Renal cortical epithelial cell (primary cell): ENCODE data around the gene LDAF1. TPM values are rescaled to one million over a fixed set of nuclear protein-coding genes. Genes with fewer than 3 reads are reported as not detected.
"Not testable (repeated sequence)": the region's sequence is repeated elsewhere in the genome, so short reads cannot be mapped to it uniquely, and the experiment has no call there.

ENCODE experiments used
- DNase-seq: peaks from one replicate; pipeline ENCODE4 v3.0.0-alpha.2; 2011; ENCODE audit warnings: low read depth
- total RNA-seq: library from RNA; depleted of rRNA; stranded (reverse); fragments of >200 nt; gene quantifications from 2 replicates; pipeline ENCODE4 v1.2.3, GENCODE V29; 2014

The LDAF1 gene
- total RNA-seq, 1 donor from 2014 or later, result 76.2 TPM

DNA sequence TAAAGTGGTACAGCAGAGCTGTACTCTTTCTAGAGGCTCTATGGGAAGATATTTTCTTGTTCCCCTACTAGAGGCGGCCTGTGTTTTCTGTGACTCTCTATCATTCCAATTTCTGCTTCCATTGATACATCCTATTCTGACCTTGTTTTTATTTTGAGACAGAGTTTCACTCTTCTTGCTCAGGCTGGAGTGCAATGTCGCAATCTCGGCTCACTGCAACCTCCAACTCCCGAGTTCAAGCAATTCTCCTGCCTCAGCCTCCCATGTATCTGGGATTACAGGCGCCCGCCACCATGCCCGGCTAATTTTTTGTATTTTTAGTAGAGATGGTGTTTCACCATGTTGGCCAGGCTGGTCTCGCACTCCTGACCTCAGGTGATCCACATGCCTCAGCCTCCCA is 36.9 kb downstream of the LDAF1 start:
- DNase-seq, result not testable (repeated sequence)

DNA sequence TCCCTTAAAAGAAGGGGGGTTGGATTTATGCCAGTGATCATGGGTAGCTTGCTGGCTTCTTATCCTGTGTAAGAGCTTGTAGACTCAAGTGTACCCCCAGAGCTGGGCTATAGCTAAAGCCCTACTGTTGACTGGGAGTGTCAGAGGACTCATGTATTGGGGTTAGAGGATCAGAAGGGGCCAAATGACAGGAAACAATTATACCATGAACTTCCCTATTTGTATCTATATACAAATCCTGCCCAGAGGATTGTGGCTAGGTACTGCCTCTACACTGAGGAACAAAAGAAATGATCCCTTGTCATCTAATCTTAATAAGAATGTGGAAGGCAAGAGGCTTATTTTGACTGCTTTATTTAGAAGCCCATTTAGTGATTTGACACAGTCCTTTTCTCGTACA is 38.6 kb downstream of the LDAF1 start:
- no peak for DNase-seq

DNA sequence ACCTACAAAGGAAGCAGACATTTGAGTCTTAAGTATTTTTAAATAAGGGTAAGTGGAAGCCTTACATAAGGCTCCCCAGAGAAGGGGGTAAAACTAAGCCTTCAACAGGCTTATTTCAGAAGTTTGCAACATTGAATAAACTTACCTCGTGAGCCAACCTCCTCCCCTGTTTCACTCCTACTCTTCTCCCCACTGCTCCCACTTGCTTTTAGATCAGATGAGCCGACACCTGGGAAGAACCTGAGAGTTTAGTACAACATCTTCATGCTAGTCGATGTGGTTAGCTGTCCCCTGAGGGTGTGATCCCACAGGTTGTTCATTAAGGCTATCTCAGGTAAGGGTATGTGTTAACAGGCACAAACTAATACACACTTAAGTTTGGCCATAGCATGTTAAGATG is 39.1 kb downstream of the LDAF1 start:
- DNase-seq, result no peak

DNA sequence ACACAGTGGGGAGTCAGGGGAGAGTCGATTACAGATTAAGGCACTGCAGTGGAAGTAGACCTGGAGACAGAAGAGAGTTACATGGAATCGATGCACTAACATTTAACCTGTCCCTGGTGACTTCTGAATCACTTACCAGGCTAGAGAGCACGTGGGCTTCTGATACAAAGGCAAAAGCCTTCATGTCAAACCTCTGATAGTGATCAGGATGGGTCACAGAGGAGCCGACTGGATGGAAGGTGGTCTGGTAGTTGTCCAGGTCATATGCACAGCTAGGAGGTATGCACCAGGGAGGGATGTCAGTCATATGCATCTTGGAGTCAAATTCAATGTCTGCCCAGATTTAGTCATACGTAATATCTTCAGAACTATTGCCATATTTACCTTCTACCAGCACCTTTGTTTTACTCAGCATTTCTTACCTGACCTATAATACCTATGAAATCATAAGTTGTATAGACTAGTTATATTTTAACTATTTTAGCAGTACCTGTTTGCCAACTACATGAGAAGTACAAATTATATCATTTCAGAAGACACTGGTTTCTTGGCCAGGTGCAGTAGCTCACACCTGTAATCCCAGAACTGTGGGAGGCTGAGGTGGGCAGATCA is 41.2 kb downstream of the LDAF1 start:
- DNase-seq, result no peak

DNA sequence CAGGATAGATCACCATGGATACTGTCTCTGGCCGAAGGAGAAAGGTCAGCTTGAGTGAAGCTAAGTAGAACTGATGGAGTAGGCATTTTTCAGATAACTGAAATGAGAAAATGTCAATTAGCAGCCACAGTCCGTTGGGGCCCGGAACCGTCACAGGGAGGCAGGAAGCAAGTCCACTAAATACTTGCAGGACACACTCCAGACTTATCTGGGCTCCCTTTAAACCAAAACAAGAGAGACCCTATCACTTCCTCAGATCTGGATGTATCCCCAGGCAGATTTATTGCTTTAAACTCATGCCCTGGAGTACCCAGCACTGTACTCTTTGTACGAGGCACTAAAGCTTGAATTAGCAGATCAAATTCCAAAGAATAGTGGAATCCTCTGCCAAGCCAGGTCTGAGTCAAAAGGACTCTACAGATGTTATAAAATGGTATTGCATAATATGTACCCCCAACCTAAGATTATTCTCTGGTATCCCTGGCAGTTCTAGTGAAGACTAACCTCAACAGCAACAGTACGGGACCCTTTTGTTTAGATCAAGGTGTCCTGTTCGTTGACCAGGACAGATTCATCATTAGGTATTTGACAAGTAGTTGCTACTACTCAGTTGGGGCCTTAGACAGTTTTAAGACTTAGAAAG is 44.8 kb downstream of the LDAF1 start:
- no peak for DNase-seq

DNA sequence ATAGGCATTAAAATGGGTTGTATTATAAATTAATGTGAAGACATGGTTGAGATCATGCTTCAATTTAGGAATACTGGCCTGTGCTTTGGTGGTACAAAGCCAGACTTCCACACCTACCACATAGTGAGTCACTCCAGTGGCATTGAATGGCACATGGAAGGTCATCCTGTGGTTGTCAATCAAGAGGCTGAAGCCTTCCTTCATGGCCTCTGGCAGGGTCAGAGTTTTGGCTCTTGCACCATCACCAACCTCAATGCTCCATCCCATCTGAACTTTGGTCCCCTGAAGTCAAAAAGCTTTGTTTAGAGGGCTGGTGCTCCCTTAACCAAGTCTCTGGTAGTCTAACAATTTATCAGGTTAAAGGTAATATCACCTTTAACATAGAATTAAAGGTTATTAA is 46.8 kb downstream of the LDAF1 start:
- peak; percentile 59 for DNase-seq

DNA sequence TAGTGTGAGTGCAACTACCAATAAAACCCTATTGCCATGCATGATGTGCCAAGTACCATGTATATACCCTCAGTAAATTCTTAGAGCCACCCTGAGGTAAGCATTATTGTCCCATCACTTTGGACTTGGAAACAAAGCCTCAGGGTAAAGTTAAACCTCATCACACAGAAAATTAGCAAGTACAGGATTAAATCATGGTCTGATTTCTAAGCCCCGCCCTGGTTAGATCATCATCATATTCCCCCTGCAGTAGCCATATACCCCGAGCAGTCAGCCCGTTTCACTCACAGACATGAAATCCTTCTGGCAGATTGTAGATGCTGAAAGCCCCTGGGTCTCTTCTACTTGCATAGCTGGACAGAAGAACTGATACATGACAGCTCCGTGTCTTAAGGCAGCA is 48.1 kb downstream of the LDAF1 start:
- DNase-seq, result no peak

DNA sequence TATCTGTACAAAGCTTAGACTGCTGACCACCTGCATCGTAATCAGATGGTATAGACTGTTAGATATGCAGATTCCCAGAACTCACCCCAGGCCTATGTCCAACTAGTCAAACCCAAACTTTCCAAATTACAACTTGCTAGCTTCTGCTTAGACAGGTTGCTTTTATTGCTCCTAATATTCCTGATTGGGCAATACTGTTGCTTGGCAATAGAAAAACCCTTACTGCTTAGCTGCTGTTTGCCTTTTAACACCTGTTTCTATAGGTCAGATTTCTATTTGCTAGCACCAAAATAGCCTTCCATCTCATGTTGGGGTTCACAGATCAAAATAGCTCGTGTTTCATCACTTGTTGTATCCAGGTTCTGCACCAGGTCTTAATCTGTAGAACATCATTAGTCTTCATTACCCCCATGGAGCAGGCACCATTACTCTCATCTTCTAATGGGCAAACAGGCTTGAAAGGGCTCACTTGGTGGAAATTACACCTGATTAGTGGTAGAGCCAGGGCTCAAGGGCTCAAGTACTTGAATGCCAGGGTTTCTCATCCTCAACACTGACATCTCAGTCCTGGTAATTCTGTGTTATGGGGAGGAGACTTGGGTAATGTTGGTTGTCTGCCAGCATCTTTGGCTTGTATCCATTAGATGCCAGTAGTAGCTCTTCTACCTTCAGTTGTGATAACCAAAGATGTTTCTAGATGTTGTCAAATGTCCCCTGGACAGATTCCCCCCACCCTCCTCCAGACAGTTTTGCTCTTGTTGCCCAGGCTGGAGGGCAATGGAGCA is 50.2 kb downstream of the LDAF1 start:
- no peak for DNase-seq

DNA sequence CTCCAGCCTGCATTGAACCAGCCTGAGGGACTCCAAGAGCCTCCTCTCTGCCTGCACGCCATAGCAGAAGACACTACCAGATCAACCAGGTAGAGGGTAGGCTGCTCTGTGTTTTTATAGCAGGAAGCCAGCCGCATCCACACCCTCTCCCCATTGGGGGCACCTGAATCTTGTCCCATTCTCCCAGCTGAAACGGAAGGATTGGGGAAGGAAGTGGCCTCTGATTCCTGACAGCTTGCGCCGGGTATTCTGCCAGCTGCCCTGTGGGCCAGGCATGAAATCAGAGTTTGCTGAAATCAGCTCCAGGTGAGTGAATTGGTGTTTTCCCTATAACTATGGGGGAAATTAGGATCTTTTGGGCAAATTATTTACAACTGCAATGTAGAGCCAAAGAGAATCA is 53.0 kb downstream of the LDAF1 start, which contains the start of gene ZP2:
Gene ZP2, minus strand, starts transcription at position 89 of the 400 bp plus-strand sequence. Its CDS starts 27 bp downstream, at position 62.
- DNase-seq, result no peak

DNA sequence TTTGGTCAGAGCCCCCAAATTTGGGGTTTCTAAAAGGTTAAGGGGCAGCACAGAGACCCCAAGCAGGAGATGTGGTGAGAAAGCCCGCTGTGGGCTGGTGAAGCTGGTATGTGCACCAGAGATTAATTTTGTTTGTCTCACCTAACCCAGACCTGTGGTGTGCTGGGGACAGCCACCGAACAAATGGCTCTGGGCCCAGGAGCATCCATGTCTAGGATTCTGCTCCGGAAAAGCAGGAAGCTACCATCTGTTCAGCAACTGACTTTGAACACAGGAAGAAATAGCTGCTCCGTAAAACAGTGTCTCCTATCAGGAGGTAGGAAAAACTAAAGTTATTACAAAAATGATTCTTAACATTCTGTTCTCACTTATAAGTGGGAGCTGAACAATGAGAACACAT is 55.6 kb downstream of the LDAF1 start:
- no peak for DNase-seq

DNA sequence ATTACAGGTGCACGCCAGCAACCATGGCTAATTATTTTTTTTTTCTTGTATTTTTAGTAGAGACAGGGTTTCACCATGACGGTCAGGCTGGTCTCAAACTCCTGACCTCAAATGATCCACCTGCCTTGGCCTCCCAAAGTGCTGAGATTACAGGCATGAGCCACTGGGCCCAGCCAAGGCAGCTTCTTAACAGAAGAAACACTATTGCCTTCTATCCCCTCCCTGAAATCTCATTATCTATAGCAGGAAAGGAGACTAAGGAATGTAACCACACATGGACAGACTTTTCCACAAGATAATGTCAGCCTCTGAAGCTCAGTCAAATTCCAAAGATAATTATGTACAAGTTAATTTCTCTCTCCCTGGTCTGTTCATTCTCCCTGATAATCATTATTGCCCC is 58.6 kb downstream of the LDAF1 start:
- DNase-seq, result no peak

DNA sequence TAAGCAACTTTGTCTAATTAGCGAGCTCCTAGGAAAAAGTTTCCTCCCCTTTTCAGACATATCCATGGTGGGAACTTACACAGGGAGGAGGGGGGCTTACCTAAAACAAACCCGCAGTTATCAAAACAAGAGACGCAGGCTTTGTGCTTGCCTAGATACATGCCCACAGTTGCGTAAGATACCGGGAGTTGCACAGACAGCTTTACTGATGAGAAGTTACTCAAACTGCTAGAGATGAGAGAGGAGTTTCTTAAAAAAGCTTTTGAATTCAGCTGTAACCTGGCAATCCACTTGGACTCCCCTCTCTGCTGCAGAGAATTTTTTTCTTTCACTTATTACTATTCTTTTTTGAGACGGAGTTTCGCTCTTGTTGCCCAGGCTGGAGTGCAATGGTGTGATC is 59.7 kb downstream of the LDAF1 start:
- peak; percentile 33 for DNase-seq

DNA sequence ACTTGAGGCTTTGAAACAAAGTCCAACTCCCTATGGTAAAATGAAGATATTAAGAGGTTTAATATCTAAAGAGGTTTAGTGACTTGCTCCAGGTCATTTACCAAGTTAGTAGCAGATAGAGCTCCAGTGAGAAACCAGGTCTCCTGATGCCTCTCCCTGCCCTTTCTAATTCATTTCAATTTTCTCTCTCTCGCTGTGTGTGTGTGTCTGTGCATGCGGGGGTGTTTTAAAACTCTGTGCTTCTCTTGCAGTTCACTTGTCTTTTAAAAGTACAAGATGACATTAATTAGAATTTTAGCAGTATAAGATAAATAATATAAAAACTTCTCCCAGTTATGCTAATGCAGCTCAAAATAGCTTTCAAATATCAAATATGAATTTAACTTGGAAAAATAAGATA is 61.1 kb downstream of the LDAF1 start:
- no peak for DNase-seq

DNA sequence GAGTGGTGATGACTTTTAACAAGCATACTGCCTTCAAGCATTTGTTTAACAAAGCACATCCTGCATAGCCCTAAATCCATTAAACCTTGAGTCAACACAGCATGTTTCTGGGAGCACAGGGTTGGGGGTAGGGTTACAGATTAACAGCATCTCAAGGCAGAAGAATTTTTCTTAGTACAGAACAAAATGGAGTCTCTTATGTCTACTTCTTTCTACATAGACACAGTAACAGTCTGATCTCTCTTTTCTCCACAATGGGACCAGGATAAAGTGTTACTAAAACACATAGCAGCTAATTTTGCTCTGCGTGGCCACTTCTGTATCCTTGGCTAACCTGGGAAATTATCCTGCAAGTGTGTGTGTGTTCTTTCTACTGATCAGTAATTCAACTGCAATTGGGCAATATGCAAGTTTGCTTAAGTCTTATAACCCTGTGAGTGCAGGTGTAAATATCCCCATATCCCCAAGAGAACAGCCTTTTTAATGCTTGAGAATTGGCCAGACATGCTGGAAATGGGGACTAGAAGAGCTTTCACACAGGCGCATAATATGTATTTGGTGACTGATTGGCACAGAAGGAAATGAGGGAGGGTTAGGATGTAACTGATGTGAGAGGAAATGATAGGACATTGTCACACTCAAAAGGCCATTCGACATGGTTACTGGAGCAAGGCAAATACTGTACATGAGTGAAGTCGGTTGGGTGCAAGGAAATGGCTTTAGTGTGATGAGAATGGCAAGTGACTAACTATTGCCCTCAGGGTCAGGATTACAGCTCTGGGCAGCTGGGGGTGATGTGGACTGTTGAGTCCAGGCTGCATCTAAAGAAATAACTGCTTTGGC is 64.2 kb downstream of the LDAF1 start:
- DNase-seq, result peak; percentile 90

DNA sequence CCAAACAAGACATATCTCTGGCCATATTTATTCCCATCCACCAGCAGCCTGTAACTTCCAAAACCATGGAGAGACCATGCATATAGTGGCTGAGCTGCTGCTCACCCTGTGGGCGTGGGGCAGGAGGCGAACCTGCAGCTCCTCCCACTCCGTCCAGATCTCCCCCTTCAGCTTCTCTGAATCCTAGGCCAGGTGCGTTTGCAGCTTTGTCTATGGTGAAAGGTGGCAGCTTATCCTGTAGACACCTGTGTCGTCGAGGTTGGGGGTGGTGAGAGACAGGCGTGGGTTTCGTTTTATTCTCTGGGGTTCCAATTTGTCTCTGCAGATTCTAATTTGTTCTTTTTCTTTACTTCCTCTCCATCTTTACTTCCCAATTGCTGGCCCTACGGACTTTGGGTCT is 65.3 kb downstream of the LDAF1 start:
- DNase-seq, result no peak

DNA sequence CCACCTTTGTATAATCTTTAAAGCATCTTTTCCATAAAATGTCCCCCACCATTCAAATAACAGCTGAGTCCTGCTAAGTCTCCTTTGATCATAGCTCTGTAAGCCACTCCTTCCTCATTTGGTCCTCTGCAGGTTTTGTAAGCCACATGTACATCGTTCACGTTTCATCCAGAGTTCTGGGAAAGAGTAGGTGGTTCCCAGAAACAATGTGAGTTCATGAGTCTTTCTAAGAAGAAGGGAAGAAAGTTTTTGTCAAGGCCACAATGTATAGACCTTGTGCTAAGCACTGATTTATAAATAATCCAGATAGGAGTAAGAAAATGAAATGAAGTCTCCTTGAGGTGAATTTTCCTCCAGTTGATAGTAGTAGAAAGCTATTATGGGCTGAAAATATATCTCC is 66.3 kb downstream of the LDAF1 start:
- DNase-seq, result no peak

DNA sequence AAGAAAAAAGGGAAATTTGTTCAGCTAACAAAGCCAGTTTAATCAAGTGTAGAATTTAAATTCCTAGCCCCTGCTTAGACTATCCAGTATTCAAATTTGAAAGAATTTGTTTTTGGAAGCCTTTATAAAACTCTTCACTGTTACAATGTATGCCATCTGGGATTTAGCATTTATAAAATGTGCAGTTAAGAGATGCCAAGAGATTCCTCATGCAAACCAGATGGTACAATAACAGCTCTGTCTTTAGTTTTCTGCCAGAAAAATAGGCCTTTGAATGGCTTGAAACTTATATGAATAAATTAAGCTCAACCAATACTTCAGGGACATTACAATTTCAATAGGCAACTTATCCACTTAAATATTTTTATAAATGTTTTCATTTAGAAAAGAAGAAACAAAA is 68.3 kb downstream of the LDAF1 start:
- no peak for DNase-seq

DNA sequence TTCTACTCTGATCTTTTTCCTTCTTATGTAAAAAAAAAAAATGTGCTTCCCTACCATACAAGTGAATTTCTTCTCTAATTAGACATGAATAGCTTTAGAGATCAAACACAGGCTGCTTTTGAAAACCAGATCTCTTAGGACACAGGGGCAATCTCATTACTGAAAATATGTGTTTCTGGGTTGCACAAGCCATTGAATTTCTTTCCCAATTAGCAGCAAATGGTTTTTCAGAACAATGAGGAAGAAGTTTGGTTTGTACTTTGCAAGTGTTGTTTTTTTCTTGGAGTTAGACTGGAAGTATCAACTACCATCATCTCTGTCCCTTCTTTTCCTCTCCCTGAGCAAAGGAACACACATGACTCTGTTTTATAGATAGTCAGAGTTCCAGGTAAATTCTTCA is 69.4 kb downstream of the LDAF1 start:
- DNase-seq, result peak; percentile 55

DNA sequence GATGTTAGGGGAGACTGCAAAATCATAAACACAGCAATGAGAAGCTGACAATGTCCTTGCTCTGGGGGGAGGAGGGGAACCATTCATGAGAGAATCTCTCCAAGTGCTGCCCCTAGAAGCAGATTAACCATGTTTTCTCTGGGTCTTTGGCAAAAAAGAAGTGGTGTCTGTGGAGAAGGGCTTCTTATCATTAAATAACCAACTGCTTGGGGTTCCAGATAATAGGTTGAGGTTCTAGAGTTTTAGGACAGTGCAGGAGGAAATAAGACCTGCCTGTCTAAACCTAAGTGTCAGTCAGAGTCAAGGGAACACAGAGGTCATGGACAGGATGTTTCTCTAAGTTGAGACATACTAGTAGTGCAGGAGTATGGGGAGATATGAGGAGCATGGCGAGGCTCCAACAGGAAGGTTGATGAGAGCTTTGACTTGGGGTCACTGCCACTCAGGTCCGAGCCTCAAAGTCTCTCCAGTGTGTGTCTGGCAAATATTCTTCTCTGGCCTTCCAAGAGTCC is 69.9 kb downstream of the LDAF1 start:
- no peak for DNase-seq
